WTC11 (cell line): ENCODE measurements around the gene SSTR5. TPM values are rescaled to one million over a fixed set of nuclear protein-coding genes. Genes with fewer than 3 reads are reported as not detected.

Experiments
- ATAC-seq: fragments of 200-7000 bp; cut with Tn5 transposase; 2 replicates; pipeline ENCODE4 v1.10.0; 2021; ENCODE audit warnings: mild to moderate bottlenecking, moderate library complexity
- CTCF ChIA-PET: fragments of 300-600 bp; sonication (Branson Sonifier 250); formaldehyde crosslinking; loops from one replicate; lab custom pipeline; 2021; ENCODE audit warnings: antibody characterized with exemption; lab: Charles Lee
- POLR2A ChIA-PET: fragments of 350-600 bp; sonication (Branson Sonifier 250); formaldehyde crosslinking; loops from one replicate; lab custom pipeline; 2021; ENCODE audit warnings: antibody characterized with exemption; lab: Charles Lee
- DNase-seq: peaks from one replicate; pipeline ENCODE4 v3.0.0; 2021; ENCODE audit warnings: low spot score
- H3K27ac Mint-ChIP-seq: 2 replicates; pipeline ENCODE4 v1.8.0; 2021; ENCODE audit warnings: mixed read lengths
- H3K27me3 Mint-ChIP-seq: 2 replicates; pipeline ENCODE4 v1.8.0; 2021; ENCODE audit warnings: low read depth, mild to moderate bottlenecking, moderate library complexity, mixed read lengths
- H3K36me3 Mint-ChIP-seq: 2 replicates; pipeline ENCODE4 v1.8.0; 2021; ENCODE audit warnings: mixed read lengths
- H3K4me1 Mint-ChIP-seq: 2 replicates; pipeline ENCODE4 v1.8.0; 2022; ENCODE audit warnings: mixed read lengths
- H3K4me3 Mint-ChIP-seq: 2 replicates; pipeline ENCODE4 v1.8.0; 2021; ENCODE audit warnings: mild to moderate bottlenecking, moderate library complexity, mixed read lengths
- H3K9me3 Mint-ChIP-seq: 2 replicates; pipeline ENCODE4 v1.8.0; 2021; ENCODE audit warnings: mixed read lengths
- CBFB ChIP-seq: sonication (generic); formaldehyde crosslinking; IDR thresholded peaks from 2 replicates; pipeline ENCODE4 v1.8.1; 2022; ENCODE audit warnings: mild to moderate bottlenecking, low read depth, missing genetic modification reagents
- CREB1 ChIP-seq: sonication (generic); formaldehyde crosslinking; IDR thresholded peaks from 2 replicates; pipeline ENCODE4 v1.8.0; 2023; ENCODE audit warnings: mild to moderate bottlenecking, missing genetic modification reagents
- EMX1 ChIP-seq: fragments of 250-450 bp; sonication (Bioruptor Pico); IDR thresholded peaks from 2 replicates; pipeline ENCODE4 v1.8.0; 2021; ENCODE audit warnings: mild to moderate bottlenecking
- ETV6 ChIP-seq: sonication (generic); formaldehyde crosslinking; IDR thresholded peaks from 2 replicates; pipeline ENCODE4 v1.8.1; 2022; ENCODE audit warnings: mild to moderate bottlenecking, missing genetic modification reagents
- JUN ChIP-seq: sonication (generic); formaldehyde crosslinking; IDR thresholded peaks from 2 replicates; pipeline ENCODE4 v1.8.0; 2023; ENCODE audit warnings: mild to moderate bottlenecking, missing genetic modification reagents
- MXD4 ChIP-seq: fragments of 250-450 bp; sonication (Bioruptor Pico); IDR thresholded peaks from 2 replicates; pipeline ENCODE4 v1.8.0; 2021; ENCODE audit warnings: mild to moderate bottlenecking, moderate library complexity, borderline replicate concordance
- RELA ChIP-seq: sonication (generic); formaldehyde crosslinking; IDR thresholded peaks from 2 replicates; pipeline ENCODE4 v1.8.1; 2022; ENCODE audit warnings: missing genetic modification reagents, mild to moderate bottlenecking, borderline replicate concordance
- SMAD3 ChIP-seq: sonication (generic); formaldehyde crosslinking; IDR thresholded peaks from 2 replicates; pipeline ENCODE4 v1.8.0; 2022; ENCODE audit warnings: missing genetic modification reagents, mild to moderate bottlenecking, borderline replicate concordance
- TCF7 ChIP-seq: sonication (generic); formaldehyde crosslinking; IDR thresholded peaks from 2 replicates; pipeline ENCODE4 v1.8.0; 2022; ENCODE audit warnings: mild to moderate bottlenecking, low read depth, missing genetic modification reagents, moderate library complexity
- ZNF121 ChIP-seq: sonication (generic); formaldehyde crosslinking; IDR thresholded peaks from 2 replicates; pipeline ENCODE4 v1.8.0; 2023; ENCODE audit warnings: missing genetic modification reagents
- ZNF138 ChIP-seq: sonication (generic); formaldehyde crosslinking; conservative IDR thresholded peaks from 2 replicates; pipeline ENCODE4 v1.8.1; 2022; ENCODE audit warnings: mild to moderate bottlenecking, moderate library complexity, missing genetic modification reagents
- ZNF219 ChIP-seq: sonication (generic); formaldehyde crosslinking; IDR thresholded peaks from 2 replicates; pipeline ENCODE4 v1.8.0; 2023; ENCODE audit warnings: missing genetic modification reagents, mild to moderate bottlenecking, borderline replicate concordance
- ZNF232 ChIP-seq: sonication (generic); formaldehyde crosslinking; IDR thresholded peaks from 2 replicates; pipeline ENCODE4 v1.8.0; 2022; ENCODE audit warnings: mild to moderate bottlenecking, missing genetic modification reagents
- ZNF317 ChIP-seq: sonication (generic); formaldehyde crosslinking; IDR thresholded peaks from 2 replicates; pipeline ENCODE4 v1.8.1; 2023; ENCODE audit warnings: low read depth, mild to moderate bottlenecking, moderate library complexity, missing genetic modification reagents, borderline replicate concordance
- total RNA-seq: library from RNA; stranded (reverse); gene quantifications from 3 replicates; pipeline ENCODE4 v1.2.3, GENCODE V29; 2021
- TF ChIP-seq, protein P1 (sequence below): sonication (generic); formaldehyde crosslinking; IDR thresholded peaks from 2 replicates; pipeline ENCODE4 v1.8.0; 2022; ENCODE audit warnings: mild to moderate bottlenecking, missing genetic modification reagents
- TF ChIP-seq, protein P2 (sequence below): sonication (generic); formaldehyde crosslinking; IDR thresholded peaks from 2 replicates; pipeline ENCODE4 v1.8.1; 2023; ENCODE audit warnings: mild to moderate bottlenecking, missing genetic modification reagents, moderate library complexity
- TF ChIP-seq, protein P3 (sequence below): sonication (generic); formaldehyde crosslinking; IDR thresholded peaks from 2 replicates; pipeline ENCODE4 v1.8.1; 2023; ENCODE audit warnings: mild to moderate bottlenecking, missing genetic modification reagents
- TF ChIP-seq, protein P4 (sequence below): sonication (generic); formaldehyde crosslinking; IDR thresholded peaks from 2 replicates; pipeline ENCODE4 v1.8.0; 2023; ENCODE audit warnings: missing genetic modification reagents, mild to moderate bottlenecking, borderline replicate concordance
- TF ChIP-seq, protein P5 (sequence below): fragments of 250-450 bp; sonication (Bioruptor Pico); IDR thresholded peaks from 2 replicates; pipeline ENCODE4 v1.9.0; 2021; ENCODE audit warnings: mild to moderate bottlenecking, borderline replicate concordance
- TF ChIP-seq, protein P6 (sequence below): sonication (generic); formaldehyde crosslinking; IDR thresholded peaks from 2 replicates; pipeline ENCODE4 v1.8.1; 2023; ENCODE audit warnings: mild to moderate bottlenecking, missing genetic modification reagents, moderate library complexity

The SSTR5 gene
- total RNA-seq, 1 experiment from 2014 or later: 0.61 TPM

DNA sequence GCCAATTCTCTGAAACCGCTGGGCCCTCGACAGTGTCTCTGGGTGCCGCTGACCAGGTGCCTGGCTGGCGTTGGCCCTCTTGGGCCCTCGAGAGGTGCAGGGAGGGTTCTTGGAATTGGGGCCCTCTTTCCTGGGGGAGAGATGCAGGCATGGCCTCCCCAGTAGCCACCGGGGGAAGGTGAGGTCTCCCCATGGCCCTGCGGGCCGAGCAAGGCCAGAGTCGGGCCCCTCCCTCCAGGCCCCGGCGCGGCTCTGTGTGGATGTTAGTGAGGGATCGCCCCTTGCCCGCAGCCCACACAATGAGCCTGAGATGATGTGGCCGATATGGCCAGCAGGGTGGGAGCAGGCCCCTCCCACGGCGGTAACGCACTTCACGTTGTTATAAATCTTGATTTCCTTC is 46.6 kb downstream of the SSTR5 start:
- no peak overlapping the region for H3K4me3 Mint-ChIP-seq
- no peaks in the 10 kb centered on the region for H3K27me3 Mint-ChIP-seq
- DNase-seq (no peak), ATAC-seq (no peak)
- TF ChIP-seq, protein P1, sequence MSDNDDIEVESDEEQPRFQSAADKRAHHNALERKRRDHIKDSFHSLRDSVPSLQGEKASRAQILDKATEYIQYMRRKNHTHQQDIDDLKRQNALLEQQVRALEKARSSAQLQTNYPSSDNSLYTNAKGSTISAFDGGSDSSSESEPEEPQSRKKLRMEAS: no peak
- no peak for TF ChIP-seq JUN (CRISPR knock-in tag)
- no peak for TF ChIP-seq ETV6 (CRISPR knock-in tag)
- no peak for TF ChIP-seq EMX1
- no peak for TF ChIP-seq SMAD3 (CRISPR knock-in tag)
- no peak for TF ChIP-seq CREB1 (CRISPR knock-in tag)
- no peak for TF ChIP-seq ZNF317 (CRISPR knock-in tag)
- TF ChIP-seq ZNF121 (CRISPR knock-in tag): no peak
- TF ChIP-seq RELA (CRISPR knock-in tag): no peak
- CTCF ChIA-PET: interaction anchor here (1.4 kb wide), 1 partner anchor 62 kb away, joined by 7 read pairs; no protein-coding TSS in a partner anchor
- H3K27ac Mint-ChIP-seq: no peak overlapping the region
- H3K36me3 Mint-ChIP-seq: no peaks in the 10 kb centered on the region
- no peaks in the 10 kb centered on the region for H3K9me3 Mint-ChIP-seq
- no peaks in the 10 kb centered on the region for H3K4me1 Mint-ChIP-seq
- POLR2A ChIA-PET: no interaction called here

DNA sequence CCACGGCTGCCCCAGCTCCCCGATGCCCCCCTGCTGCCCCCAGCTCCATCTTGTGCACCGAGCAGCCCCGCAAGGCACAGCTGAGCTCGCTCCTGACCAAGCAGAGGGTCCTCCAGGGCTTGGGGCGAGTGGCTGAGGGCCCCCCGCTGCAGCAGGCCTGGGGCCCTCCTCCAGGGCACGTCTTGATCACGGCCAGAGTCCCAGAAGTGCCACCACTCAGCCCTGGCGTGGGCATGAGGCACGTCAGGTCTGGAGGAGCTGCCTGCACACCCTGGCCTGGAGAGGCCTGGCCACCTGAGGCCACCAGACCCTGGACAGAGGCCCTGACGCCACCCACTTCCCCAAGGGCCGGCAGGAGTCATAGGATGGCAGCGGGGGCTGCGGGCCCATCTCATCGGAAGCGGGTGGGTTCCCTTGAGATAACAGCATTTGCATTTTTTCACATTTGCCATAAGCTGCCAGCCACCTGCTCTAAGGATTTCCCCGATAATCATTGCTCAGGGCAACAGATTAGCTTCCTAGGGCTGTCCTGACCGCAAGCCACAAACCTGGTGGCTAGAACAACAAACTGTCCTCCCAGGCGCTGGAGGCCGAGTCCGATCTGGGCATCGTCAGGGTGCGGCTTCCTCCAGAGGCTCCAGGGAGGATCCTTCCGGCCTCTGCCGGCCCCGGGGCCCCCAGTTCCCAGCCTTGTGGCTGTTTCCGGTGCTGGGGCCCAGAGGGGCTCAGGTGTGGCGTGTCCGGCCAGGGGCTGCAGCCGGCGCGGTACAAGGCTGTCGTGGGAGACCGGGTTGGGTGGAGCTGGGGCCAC is 47.4 kb downstream of the SSTR5 start:
- CTCF ChIA-PET: interaction anchor here (1.4 kb wide), 1 partner anchor 63 kb away, joined by 7 read pairs; no protein-coding TSS in a partner anchor
- Mint-ChIP-seq H3K9me3 (no peaks in the 10 kb centered on the region), H3K4me1 (no peaks in the 10 kb centered on the region), H3K4me3 (no peak overlapping the region), H3K27me3 (no peaks in the 10 kb centered on the region), H3K27ac (no peak overlapping the region), H3K36me3 (no peaks in the 10 kb centered on the region)
- no peak for DNase-seq
- no peak for ATAC-seq
- no peak for TF ChIP-seq TCF7 (CRISPR knock-in tag)
- TF ChIP-seq, all 79 proteins: peak for 0
- POLR2A ChIA-PET: no interaction called here

DNA sequence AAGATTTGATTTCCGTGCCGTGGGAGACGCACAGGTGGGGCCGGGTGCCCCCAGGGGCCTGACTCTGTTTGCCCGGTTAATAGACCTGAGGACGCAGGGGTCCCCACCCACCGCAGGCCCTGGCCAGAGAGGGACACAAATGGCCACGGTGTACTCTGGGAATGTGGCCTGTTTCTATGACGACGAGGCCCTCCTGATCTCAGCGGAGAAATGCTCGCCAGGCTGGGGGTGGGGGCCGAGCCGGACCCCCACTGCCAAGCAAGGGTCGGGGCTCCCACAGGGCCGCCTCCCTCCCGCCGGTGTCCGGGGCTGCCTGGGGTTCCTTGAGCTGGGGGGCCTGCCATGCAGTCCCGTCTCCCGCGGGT is 48.0 kb downstream of the SSTR5 start:
- POLR2A ChIA-PET: no interaction called here
- CTCF ChIA-PET: interaction anchor here (1.4 kb wide), 1 partner anchor 63 kb away, joined by 7 read pairs; no protein-coding TSS in a partner anchor
- ATAC-seq (no peak), DNase-seq (no peak)
- Mint-ChIP-seq H3K9me3 (no peaks in the 10 kb centered on the region), H3K4me1 (no peaks in the 10 kb centered on the region), H3K4me3 (no peak overlapping the region), H3K27me3 (no peaks in the 10 kb centered on the region), H3K36me3 (no peaks in the 10 kb centered on the region), H3K27ac (no peak overlapping the region)
- TF ChIP-seq MXD4 (CRISPR knock-in tag) (no peak), SMAD3 (CRISPR knock-in tag) (no peak), ZNF232 (CRISPR knock-in tag) (no peak), CBFB (CRISPR knock-in tag) (no peak), ZNF219 (CRISPR knock-in tag) (no peak), ZNF138 (no peak)
- TF ChIP-seq, protein P2, sequence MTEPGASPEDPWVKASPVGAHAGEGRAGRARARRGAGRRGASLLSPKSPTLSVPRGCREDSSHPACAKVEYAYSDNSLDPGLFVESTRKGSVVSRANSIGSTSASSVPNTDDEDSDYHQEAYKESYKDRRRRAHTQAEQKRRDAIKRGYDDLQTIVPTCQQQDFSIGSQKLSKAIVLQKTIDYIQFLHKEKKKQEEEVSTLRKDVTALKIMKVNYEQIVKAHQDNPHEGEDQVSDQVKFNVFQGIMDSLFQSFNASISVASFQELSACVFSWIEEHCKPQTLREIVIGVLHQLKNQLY: no peak
- TF ChIP-seq, protein P3, sequence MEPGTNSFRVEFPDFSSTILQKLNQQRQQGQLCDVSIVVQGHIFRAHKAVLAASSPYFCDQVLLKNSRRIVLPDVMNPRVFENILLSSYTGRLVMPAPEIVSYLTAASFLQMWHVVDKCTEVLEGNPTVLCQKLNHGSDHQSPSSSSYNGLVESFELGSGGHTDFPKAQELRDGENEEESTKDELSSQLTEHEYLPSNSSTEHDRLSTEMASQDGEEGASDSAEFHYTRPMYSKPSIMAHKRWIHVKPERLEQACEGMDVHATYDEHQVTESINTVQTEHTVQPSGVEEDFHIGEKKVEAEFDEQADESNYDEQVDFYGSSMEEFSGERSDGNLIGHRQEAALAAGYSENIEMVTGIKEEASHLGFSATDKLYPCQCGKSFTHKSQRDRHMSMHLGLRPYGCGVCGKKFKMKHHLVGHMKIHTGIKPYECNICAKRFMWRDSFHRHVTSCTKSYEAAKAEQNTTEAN (CRISPR knock-in tag): no peak
- TF ChIP-seq, protein P4, sequence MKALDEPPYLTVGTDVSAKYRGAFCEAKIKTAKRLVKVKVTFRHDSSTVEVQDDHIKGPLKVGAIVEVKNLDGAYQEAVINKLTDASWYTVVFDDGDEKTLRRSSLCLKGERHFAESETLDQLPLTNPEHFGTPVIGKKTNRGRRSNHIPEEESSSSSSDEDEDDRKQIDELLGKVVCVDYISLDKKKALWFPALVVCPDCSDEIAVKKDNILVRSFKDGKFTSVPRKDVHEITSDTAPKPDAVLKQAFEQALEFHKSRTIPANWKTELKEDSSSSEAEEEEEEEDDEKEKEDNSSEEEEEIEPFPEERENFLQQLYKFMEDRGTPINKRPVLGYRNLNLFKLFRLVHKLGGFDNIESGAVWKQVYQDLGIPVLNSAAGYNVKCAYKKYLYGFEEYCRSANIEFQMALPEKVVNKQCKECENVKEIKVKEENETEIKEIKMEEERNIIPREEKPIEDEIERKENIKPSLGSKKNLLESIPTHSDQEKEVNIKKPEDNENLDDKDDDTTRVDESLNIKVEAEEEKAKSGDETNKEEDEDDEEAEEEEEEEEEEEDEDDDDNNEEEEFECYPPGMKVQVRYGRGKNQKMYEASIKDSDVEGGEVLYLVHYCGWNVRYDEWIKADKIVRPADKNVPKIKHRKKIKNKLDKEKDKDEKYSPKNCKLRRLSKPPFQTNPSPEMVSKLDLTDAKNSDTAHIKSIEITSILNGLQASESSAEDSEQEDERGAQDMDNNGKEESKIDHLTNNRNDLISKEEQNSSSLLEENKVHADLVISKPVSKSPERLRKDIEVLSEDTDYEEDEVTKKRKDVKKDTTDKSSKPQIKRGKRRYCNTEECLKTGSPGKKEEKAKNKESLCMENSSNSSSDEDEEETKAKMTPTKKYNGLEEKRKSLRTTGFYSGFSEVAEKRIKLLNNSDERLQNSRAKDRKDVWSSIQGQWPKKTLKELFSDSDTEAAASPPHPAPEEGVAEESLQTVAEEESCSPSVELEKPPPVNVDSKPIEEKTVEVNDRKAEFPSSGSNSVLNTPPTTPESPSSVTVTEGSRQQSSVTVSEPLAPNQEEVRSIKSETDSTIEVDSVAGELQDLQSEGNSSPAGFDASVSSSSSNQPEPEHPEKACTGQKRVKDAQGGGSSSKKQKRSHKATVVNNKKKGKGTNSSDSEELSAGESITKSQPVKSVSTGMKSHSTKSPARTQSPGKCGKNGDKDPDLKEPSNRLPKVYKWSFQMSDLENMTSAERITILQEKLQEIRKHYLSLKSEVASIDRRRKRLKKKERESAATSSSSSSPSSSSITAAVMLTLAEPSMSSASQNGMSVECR (CRISPR knock-in tag): no peak
- TF ChIP-seq, protein P5, sequence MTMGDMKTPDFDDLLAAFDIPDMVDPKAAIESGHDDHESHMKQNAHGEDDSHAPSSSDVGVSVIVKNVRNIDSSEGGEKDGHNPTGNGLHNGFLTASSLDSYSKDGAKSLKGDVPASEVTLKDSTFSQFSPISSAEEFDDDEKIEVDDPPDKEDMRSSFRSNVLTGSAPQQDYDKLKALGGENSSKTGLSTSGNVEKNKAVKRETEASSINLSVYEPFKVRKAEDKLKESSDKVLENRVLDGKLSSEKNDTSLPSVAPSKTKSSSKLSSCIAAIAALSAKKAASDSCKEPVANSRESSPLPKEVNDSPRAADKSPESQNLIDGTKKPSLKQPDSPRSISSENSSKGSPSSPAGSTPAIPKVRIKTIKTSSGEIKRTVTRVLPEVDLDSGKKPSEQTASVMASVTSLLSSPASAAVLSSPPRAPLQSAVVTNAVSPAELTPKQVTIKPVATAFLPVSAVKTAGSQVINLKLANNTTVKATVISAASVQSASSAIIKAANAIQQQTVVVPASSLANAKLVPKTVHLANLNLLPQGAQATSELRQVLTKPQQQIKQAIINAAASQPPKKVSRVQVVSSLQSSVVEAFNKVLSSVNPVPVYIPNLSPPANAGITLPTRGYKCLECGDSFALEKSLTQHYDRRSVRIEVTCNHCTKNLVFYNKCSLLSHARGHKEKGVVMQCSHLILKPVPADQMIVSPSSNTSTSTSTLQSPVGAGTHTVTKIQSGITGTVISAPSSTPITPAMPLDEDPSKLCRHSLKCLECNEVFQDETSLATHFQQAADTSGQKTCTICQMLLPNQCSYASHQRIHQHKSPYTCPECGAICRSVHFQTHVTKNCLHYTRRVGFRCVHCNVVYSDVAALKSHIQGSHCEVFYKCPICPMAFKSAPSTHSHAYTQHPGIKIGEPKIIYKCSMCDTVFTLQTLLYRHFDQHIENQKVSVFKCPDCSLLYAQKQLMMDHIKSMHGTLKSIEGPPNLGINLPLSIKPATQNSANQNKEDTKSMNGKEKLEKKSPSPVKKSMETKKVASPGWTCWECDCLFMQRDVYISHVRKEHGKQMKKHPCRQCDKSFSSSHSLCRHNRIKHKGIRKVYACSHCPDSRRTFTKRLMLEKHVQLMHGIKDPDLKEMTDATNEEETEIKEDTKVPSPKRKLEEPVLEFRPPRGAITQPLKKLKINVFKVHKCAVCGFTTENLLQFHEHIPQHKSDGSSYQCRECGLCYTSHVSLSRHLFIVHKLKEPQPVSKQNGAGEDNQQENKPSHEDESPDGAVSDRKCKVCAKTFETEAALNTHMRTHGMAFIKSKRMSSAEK (CRISPR knock-in tag): no peak
- TF ChIP-seq, protein P6, sequence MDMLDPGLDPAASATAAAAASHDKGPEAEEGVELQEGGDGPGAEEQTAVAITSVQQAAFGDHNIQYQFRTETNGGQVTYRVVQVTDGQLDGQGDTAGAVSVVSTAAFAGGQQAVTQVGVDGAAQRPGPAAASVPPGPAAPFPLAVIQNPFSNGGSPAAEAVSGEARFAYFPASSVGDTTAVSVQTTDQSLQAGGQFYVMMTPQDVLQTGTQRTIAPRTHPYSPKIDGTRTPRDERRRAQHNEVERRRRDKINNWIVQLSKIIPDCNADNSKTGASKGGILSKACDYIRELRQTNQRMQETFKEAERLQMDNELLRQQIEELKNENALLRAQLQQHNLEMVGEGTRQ (CRISPR knock-in tag): no peak
